ENCODE data around the gene SLC22A16. TPM values are rescaled to one million over a fixed set of nuclear protein-coding genes. Genes with fewer than 3 reads are reported as not detected.

SLC22A16 gene
- total RNA-seq, 2 experiments from 2014 or later: not detected

DNA sequence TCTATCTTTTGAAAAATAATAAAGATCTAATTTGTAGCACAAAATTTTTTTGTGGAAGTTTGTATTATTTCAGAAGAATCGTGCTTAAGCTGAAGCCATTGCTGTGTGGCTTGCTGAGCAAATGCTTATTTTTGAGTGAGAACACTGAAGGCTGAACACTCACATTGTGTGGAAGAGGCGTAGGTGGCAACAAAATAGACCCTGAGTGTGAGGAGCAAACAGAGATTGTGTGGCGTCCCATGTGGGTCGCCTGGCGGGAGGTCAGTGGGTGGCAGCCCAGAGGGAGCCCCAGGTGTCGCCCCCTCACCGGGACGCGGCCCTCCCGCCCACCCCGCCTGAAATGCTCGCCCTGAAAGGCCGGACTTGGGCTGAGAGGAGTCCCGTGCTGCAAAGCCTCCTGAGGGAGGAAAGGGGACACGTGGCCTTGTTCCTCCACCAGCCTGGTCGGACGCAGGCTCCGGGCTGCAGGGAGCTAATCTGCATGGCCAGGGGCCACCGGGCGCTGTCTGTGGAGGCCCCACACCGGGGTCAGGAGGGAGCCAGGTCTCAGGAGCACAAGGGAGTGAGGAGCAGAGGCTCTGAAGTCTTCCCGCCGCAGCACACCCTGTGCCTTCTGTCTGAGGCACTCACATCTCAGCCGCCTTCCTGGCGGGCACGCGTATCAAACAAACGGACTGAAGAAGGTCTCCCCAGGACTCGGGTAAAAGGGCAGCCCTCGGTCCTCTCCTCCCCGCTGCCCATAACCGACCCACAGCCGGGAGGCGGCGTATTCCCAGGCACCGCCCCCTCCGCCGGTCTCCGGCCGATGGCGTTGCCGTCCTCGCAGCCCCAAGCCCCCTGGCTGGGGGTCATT, 77.0 kb downstream of the SLC22A16 start:
- H3K27ac Mint-ChIP-seq: no peak overlapping the region

DNA sequence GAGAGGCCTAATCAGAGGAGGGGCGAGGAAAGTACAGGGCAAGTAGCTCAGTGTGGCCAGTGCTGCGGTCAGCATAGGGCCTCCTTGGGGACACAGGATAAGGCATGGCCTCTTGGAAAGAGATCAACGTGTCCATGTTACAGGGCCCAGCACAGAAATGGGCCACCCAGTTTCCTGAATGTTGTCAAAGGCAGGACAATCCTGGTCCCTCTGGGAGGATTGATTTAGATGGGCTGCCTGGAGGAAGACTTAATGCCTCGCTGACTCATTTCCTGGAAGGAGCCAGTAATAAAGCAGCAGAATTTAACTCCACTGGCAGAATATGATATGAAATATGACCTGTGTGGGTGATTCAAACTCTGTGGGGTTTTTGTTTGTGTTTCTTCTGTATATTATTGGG, 77.6 kb downstream of the SLC22A16 start:
- ATAC-seq: peak; percentile 37

More for the DNA sequence above, 77.0 kb downstream of the SLC22A16 start:
- peaks cover 2% of the 10 kb centered on the region for H3K27me3 Mint-ChIP-seq
- no peak overlapping the region for H3K4me3 Mint-ChIP-seq
- TF ChIP-seq, protein P1, sequence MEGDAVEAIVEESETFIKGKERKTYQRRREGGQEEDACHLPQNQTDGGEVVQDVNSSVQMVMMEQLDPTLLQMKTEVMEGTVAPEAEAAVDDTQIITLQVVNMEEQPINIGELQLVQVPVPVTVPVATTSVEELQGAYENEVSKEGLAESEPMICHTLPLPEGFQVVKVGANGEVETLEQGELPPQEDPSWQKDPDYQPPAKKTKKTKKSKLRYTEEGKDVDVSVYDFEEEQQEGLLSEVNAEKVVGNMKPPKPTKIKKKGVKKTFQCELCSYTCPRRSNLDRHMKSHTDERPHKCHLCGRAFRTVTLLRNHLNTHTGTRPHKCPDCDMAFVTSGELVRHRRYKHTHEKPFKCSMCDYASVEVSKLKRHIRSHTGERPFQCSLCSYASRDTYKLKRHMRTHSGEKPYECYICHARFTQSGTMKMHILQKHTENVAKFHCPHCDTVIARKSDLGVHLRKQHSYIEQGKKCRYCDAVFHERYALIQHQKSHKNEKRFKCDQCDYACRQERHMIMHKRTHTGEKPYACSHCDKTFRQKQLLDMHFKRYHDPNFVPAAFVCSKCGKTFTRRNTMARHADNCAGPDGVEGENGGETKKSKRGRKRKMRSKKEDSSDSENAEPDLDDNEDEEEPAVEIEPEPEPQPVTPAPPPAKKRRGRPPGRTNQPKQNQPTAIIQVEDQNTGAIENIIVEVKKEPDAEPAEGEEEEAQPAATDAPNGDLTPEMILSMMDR (IDR thresholded peaks at IDR 0.05): no peak
- ChIA-PET CTCF (interaction anchor here (1.2 kb wide), 1 partner anchor 9 kb away, joined by 3 read pairs; no protein-coding TSS in a partner anchor), POLR2A (no interaction called here)
- intact Hi-C loops (cut with micrococcal nuclease): no loop called here
- peaks cover 3% of the 10 kb centered on the region for H3K4me1 Mint-ChIP-seq (ENCODE audit: low read depth)
- H3K36me3 Mint-ChIP-seq (ENCODE audit: low read depth): no peaks in the 10 kb centered on the region
- H3K9me3 Mint-ChIP-seq: no peaks in the 10 kb centered on the region
- ATAC-seq (no peak), DNase-seq (no peak)

DNA sequence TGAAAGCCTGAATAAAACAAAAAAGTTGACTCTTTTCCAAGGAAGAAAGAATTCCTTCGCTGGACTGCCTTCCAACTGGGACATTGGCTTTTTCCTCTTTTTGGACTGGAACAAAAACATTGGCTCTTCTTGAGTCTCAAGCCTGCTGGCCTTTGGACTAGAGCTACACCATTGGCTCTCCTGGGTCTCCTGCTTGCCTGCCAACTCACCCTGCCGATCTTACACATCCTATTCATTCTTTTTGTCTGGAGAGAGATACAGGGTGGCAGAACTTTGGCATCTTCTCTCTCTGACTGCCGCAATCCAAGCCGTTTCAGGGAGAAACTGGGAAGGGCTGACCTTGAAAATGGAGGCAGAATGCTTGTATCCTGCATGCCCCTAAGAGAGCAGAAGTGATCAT, 81.2 kb downstream of the SLC22A16 start:
- ATAC-seq: no peak

More for the DNA sequence above, 77.6 kb downstream of the SLC22A16 start:
- Mint-ChIP-seq H3K4me3 (no peak overlapping the region), H3K4me1 (ENCODE audit: low read depth) (peaks cover 3% of the 10 kb centered on the region), H3K27ac (no peak overlapping the region), H3K27me3 (peaks cover 2% of the 10 kb centered on the region), H3K9me3 (no peaks in the 10 kb centered on the region), H3K36me3 (ENCODE audit: low read depth) (no peaks in the 10 kb centered on the region)
- no peak for DNase-seq
- TF ChIP-seq, protein P1 (IDR thresholded peaks at IDR 0.05): no peak
- intact Hi-C loops (cut with micrococcal nuclease): no loop called here
- CTCF ChIA-PET: interaction anchor here (1.2 kb wide), 1 partner anchor 9 kb away, joined by 3 read pairs; no protein-coding TSS in a partner anchor
- POLR2A ChIA-PET: no interaction called here

DNA sequence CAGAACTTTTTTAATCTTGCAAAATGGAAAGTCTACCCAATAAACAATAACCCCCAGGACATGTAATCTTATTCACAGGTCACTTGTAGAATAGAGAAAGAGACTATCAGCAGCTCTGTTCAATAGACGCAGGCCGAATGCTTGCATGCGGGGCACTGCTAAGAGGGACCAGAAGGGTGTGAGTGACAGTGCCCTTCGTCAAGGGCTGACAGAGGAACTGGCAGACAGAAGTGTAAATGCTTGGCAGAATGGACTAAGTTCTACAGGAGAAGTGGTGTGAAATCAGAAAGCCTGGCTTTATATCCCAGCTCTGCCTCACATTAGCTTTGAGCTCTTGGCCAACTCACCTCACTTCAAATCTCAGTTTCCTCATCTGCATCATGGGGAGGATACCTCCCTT, 82.0 kb downstream of the SLC22A16 start:
- ATAC-seq (no peak), DNase-seq (no peak)
- Mint-ChIP-seq H3K36me3 (ENCODE audit: low read depth) (no peaks in the 10 kb centered on the region), H3K4me1 (ENCODE audit: low read depth) (peaks cover 17% of the 10 kb centered on the region), H3K27me3 (no peaks in the 10 kb centered on the region), H3K4me3 (no peak overlapping the region), H3K9me3 (no peaks in the 10 kb centered on the region), H3K27ac (no peak overlapping the region)
- intact Hi-C loops (cut with micrococcal nuclease): loop anchor here (5.0 kb wide), 1 partner anchor 342 kb away; no protein-coding TSS in a partner anchor
- ChIA-PET POLR2A (interaction anchor here (1.2 kb wide), 1 partner anchor 428 kb away, joined by 3 read pairs; no protein-coding TSS in a partner anchor), CTCF (interaction anchor here (0.6 to 1.5 kb wide), 3 partner anchors 9 to 354 kb away, joined by 3 to 4 read pairs (median 3); no protein-coding TSS in a partner anchor)
- TF ChIP-seq, protein P1 (IDR thresholded peaks at IDR 0.05): no peak

More for the DNA sequence above, 81.2 kb downstream of the SLC22A16 start:
- peaks cover 9% of the 10 kb centered on the region for H3K4me1 Mint-ChIP-seq (ENCODE audit: low read depth)
- H3K27ac Mint-ChIP-seq: no peak overlapping the region
- no peaks in the 10 kb centered on the region for H3K36me3 Mint-ChIP-seq (ENCODE audit: low read depth)
- no peaks in the 10 kb centered on the region for H3K27me3 Mint-ChIP-seq
- intact Hi-C loops (cut with micrococcal nuclease): no loop called here
- no peak for DNase-seq
- H3K4me3 Mint-ChIP-seq: no peak overlapping the region
- H3K9me3 Mint-ChIP-seq: no peaks in the 10 kb centered on the region
- TF ChIP-seq, protein P1 (IDR thresholded peaks at IDR 0.05): no peak
- POLR2A ChIA-PET: interaction anchor here (0.6 to 1.2 kb wide), 2 partner anchors 429 to 581 kb away, joined by 3 to 4 read pairs; no protein-coding TSS in a partner anchor
- CTCF ChIA-PET: interaction anchor here (1.5 kb wide), 2 partner anchors 8 to 356 kb away, joined by 4 to 6 read pairs; no protein-coding TSS in a partner anchor
